BE2C (cell line): ENCODE data around the gene PIP5KL1.

Source experiments
- DNase-seq: peaks from one replicate; pipeline ENCODE4 v3.0.0-alpha.2; 2020
- H3K27me3 ChIP-seq: fragments of 250-450 bp; sonication (Bioruptor Pico); 2 replicates; pipeline ENCODE4 v1.5.1; 2020; ENCODE audit warnings: mild to moderate bottlenecking
- H3K36me3 ChIP-seq: fragments of 250-450 bp; sonication (Bioruptor Pico); 2 replicates; pipeline ENCODE4 v1.5.1; 2020; ENCODE audit warnings: mild to moderate bottlenecking
- H3K4me1 ChIP-seq: fragments of 250-450 bp; sonication (Bioruptor Pico); 2 replicates; pipeline ENCODE4 v1.5.1; 2020
- H3K4me3 ChIP-seq: 2 replicates; pipeline ENCODE4 v1.5.1; 2011; ENCODE audit warnings: low read depth, low read length
- H3K9me3 ChIP-seq: fragments of 250-450 bp; sonication (Bioruptor Pico); 2 replicates; pipeline ENCODE4 v1.5.1; 2020
- CTCF ChIP-seq: IDR thresholded peaks from 2 replicates; pipeline ENCODE4 v1.5.1; 2012; ENCODE audit warnings: mild to moderate bottlenecking, low read depth, low read length

Gene PIP5KL1

GRCh38 chr9:127941062-127941960 is 10.7 kb upstream of the PIP5KL1 start:
- H3K4me1 ChIP-seq, result peaks cover 11% of the 10 kb centered on the region
- no peaks in the 10 kb centered on the region for H3K9me3 ChIP-seq
- H3K4me3 ChIP-seq, result no peak overlapping the region
- no peaks in the 10 kb centered on the region for H3K27me3 ChIP-seq
- H3K36me3 ChIP-seq, result peaks cover 22% of the 10 kb centered on the region
- TF ChIP-seq CTCF, result no peak
- DNase-seq, result no peak

DNA sequence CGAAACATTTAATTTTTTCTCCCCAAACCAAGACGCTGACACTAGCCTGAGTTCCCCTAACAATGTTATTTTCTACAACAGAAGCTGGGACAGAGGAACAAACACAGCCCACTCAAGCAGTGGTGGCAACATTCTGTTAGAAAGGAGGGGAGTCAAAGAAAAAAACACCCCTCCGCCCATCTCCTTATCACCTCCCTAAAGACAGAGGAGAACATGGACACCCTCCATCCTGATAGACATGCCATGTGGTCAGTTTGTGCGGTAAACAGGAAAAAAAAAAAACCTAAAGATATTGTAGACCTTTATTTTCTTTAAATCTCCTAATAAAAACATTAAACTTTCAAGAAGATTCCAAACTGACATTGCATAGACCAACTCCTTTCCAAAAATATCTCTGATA is 10.0 kb upstream of the PIP5KL1 start:
- H3K36me3 ChIP-seq, result peaks cover 22% of the 10 kb centered on the region
- H3K4me1 ChIP-seq, result peaks cover 11% of the 10 kb centered on the region
- no peak for TF ChIP-seq CTCF
- no peaks in the 10 kb centered on the region for H3K27me3 ChIP-seq
- H3K9me3 ChIP-seq, result no peaks in the 10 kb centered on the region
- no peak overlapping the region for H3K4me3 ChIP-seq
- no peak for DNase-seq

- Histone ChIP-seq H3K4me3 (no peak overlapping the region), H3K36me3 (peaks cover 11% of the 10 kb centered on the region)
Observed at GRCh38 chr9:127938298-127938690, 7.7 kb upstream of the PIP5KL1 start.

DNA sequence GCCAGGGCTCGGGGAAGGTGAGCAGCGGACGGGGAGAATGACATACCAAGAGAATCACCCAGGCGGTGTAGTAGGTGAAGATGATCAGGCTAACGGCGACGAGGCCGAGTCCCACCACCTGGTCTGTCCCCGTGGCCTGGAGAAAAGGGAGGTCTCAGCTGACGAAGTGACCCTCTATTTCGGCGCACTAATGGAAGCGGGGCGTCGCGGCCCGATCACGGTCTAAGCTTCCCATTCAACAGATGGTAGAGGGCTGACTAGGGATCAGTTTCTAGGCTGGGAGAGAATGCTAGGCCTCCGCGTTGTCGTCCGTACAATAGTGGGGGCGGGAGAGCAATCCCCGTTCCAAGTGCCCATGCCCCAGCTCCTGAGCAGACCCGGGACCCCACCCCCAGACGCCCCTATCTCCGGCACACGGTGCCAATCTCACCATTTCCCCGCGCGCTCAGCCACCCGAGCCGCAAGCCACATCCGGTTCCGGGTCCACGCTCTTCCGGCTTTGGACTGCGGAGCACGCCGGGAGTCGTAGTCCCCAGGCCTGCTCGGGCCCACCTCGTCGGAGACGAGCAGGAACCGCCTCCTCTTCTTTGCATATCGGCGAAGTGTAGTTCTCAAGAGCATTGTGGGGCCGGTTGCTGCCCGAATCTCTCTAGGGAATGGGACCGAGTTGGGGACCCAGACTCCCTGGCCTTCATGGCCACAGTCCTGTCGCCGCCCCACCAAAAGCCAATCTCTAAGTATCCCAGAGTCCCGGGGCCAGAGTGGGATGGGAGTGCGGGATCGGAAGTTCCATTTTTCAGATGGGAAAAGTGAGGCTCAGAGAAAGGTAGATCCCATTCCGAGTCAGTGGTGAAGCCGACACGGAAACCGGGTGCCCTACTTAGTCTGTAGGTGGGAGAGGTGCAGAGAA is 7.1 kb upstream of the PIP5KL1 start, which contains the start of gene DPM2:
TSS of gene DPM2 (minus strand) at position 467 of the 910 bp plus-strand sequence. CDS start at position 433, 34 bp downstream.
- DNase-seq, result peak; percentile 87
- Histone ChIP-seq H3K36me3 (peaks cover 7% of the 10 kb centered on the region; the same call in 1 of the 2 replicates), H3K4me1 (peaks cover 5% of the 10 kb centered on the region), H3K9me3 (no peaks in the 10 kb centered on the region), H3K27me3 (no peaks in the 10 kb centered on the region), H3K4me3 (peak within 1 kb of the TSS; percentile 77)
- TF ChIP-seq CTCF, result no peak

More at GRCh38 chr9:127938298-127938690, 7.7 kb upstream of the PIP5KL1 start:
- DNase-seq, result no peak
- Histone ChIP-seq H3K4me1 (peaks cover 5% of the 10 kb centered on the region), H3K27me3 (no peaks in the 10 kb centered on the region), H3K9me3 (no peaks in the 10 kb centered on the region)
- TF ChIP-seq CTCF, result no peak

DNA sequence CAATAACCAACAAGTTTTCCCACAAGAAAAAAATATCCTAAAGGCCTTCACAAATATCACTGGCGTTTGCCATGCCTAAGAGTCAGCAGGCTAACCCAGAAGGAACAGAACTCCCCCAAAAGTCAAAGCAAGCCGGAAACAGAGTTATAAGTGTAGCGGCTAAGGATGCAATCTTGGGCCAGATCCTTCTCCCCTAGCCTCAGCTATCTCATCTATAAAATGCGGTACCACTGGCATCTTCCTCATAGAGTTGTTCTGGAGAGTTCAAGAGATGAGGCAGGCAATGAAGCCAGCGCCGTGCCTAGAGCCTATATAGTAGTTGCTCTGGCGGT is 6.4 kb upstream of the PIP5KL1 start:
- TF ChIP-seq CTCF, result no peak
- H3K36me3 ChIP-seq, result peaks cover 1% of the 10 kb centered on the region; the same call in 1 of the 2 replicates
- no peak for DNase-seq

More for the DNA sequence above, 6.4 kb upstream of the PIP5KL1 start:
- H3K27me3 ChIP-seq, result no peaks in the 10 kb centered on the region
- peak overlapping the region; percentile 77 for H3K4me3 ChIP-seq
- no peaks in the 10 kb centered on the region for H3K9me3 ChIP-seq
- no peaks in the 10 kb centered on the region; the same call in 1 of the 2 replicates for H3K4me1 ChIP-seq
